Chondrocyte (in vitro differentiated cells): ENCODE data around the gene KIAA0513. TPM values are rescaled to one million over a fixed set of nuclear protein-coding genes. Genes with fewer than 3 reads are reported as not detected.

Experiments used
- DNase-seq: peaks from one replicate; pipeline ENCODE4 v3.0.0; 2021; ENCODE audit warnings: mixed read lengths, low spot score
- H3K27ac Mint-ChIP-seq: one replicate; pipeline ENCODE4 v1.8.0; 2021; ENCODE audit warnings: mild to moderate bottlenecking, moderate library complexity, mixed read lengths; ENCODE audit not compliant: unreplicated experiment
- H3K27me3 Mint-ChIP-seq: 2 replicates; pipeline ENCODE4 v1.8.0; 2021; ENCODE audit warnings: low read depth, mixed read lengths
- H3K36me3 Mint-ChIP-seq: 2 replicates; pipeline ENCODE4 v1.8.0; 2021; ENCODE audit warnings: low read depth, mixed read lengths
- H3K4me1 Mint-ChIP-seq: 2 replicates; pipeline ENCODE4 v1.8.0; 2021; ENCODE audit warnings: low read depth, mild to moderate bottlenecking, mixed read lengths
- H3K4me3 Mint-ChIP-seq: one replicate; pipeline ENCODE4 v1.8.0; 2021; ENCODE audit warnings: mild to moderate bottlenecking, moderate library complexity, mixed read lengths; ENCODE audit not compliant: unreplicated experiment
- H3K9me3 Mint-ChIP-seq: 2 replicates; pipeline ENCODE4 v1.8.0; 2021; ENCODE audit warnings: low read depth, mixed read lengths
- CTCF ChIP-seq: fragments of 200-600 bp; sonication (generic); IDR thresholded peaks from 2 replicates; pipeline ENCODE4 v1.5.0; 2021; ENCODE audit warnings: antibody characterized with exemption, mild to moderate bottlenecking, moderate library complexity
- total RNA-seq: library from RNA; stranded (reverse); gene quantifications from 3 replicates; pipeline ENCODE4 v1.2.1, GENCODE V29; 2021

Gene KIAA0513
- total RNA-seq, 1 donor from 2014 or later = 11.6 TPM

GRCh38 chr16:85058909-85059308, 31.3 kb downstream of the KIAA0513 start:
- H3K27ac Mint-ChIP-seq = no peak overlapping the region
- no peaks in the 10 kb centered on the region for H3K27me3 Mint-ChIP-seq
- no peak for TF ChIP-seq CTCF
- H3K4me3 Mint-ChIP-seq = no peak overlapping the region
- DNase-seq = no peak
- no peaks in the 10 kb centered on the region for H3K9me3 Mint-ChIP-seq
- peaks cover 17% of the 10 kb centered on the region for H3K4me1 Mint-ChIP-seq
- H3K36me3 Mint-ChIP-seq = no peaks in the 10 kb centered on the region

GRCh38 chr16:85061566-85061965, 34.0 kb downstream of the KIAA0513 start:
- Mint-ChIP-seq H3K36me3 (peaks cover 5% of the 10 kb centered on the region), H3K4me3 (no peak overlapping the region), H3K27ac (no peak overlapping the region), H3K9me3 (no peaks in the 10 kb centered on the region), H3K4me1 (peaks cover 11% of the 10 kb centered on the region), H3K27me3 (no peaks in the 10 kb centered on the region)
- no peak for TF ChIP-seq CTCF
- DNase-seq = no peak

GRCh38 chr16:85062323-85062722, 34.7 kb downstream of the KIAA0513 start:
- Mint-ChIP-seq H3K27me3 (no peaks in the 10 kb centered on the region), H3K36me3 (peaks cover 5% of the 10 kb centered on the region), H3K27ac (no peak overlapping the region), H3K4me1 (peaks cover 11% of the 10 kb centered on the region), H3K9me3 (no peaks in the 10 kb centered on the region), H3K4me3 (no peak overlapping the region)
- no peak for TF ChIP-seq CTCF
- no peak for DNase-seq

- DNase-seq = no peak
- no peak overlapping the region for H3K4me3 Mint-ChIP-seq
- peaks cover 5% of the 10 kb centered on the region for H3K36me3 Mint-ChIP-seq
- no peaks in the 10 kb centered on the region for H3K27me3 Mint-ChIP-seq
- H3K4me1 Mint-ChIP-seq = peaks cover 11% of the 10 kb centered on the region
- no peak for TF ChIP-seq CTCF
- H3K9me3 Mint-ChIP-seq = no peaks in the 10 kb centered on the region
- H3K27ac Mint-ChIP-seq = no peak overlapping the region
Measured at GRCh38 chr16:85062845-85063244, 35.2 kb downstream of the KIAA0513 start.

GRCh38 chr16:85064186-85064585, 36.6 kb downstream of the KIAA0513 start:
- Mint-ChIP-seq H3K4me3 (no peak overlapping the region), H3K9me3 (no peaks in the 10 kb centered on the region), H3K36me3 (peaks cover 6% of the 10 kb centered on the region), H3K27me3 (no peaks in the 10 kb centered on the region), H3K4me1 (peaks cover 11% of the 10 kb centered on the region), H3K27ac (no peak overlapping the region)
- no peak for TF ChIP-seq CTCF
- DNase-seq = no peak
